ENCODE measurements around the gene NPAS3. TPM values are rescaled to one million over a fixed set of nuclear protein-coding genes. Genes with fewer than 3 reads are reported as not detected.

NPAS3 gene
- total RNA-seq, 1 experiment from 2014 or later: not detected

GRCh38 chr14:33342299-33342974 is 403.8 kb downstream of the NPAS3 start:
- Histone ChIP-seq H3K9me2 (ENCODE audit: insufficient read depth) (no peaks in the 10 kb centered on the region), H4K20me1 (ENCODE audit: insufficient read depth) (no peaks in the 10 kb centered on the region), H2AFZ (ENCODE audit: low read depth, low read length, poor library complexity, severe bottlenecking) (no peak overlapping the region), H3K27ac (ENCODE audit: low read depth, low read length) (no peak overlapping the region), H3K79me2 (ENCODE audit: insufficient read depth, low read length) (no peaks in the 10 kb centered on the region), H3K4me2 (ENCODE audit: low read length) (no peak overlapping the region), H3K9me3 (ENCODE audit: control insufficient read depth in 1 of 2, insufficient read depth in 1 of 2, low read depth in 1 of 2, low read length in 2 of 2) (peaks cover 0 to 3% of the 10 kb centered on the region in 2 experiments; a peak in 1 of 4 replicates), H3K36me3 (ENCODE audit: control insufficient read depth in 1 of 2, insufficient read depth in 2 of 2, low read length in 2 of 2) (no peaks in the 10 kb centered on the region), H3K4me3 (replicated peaks in 1 of 2; ENCODE audit: low read depth in 1 of 2, low read length in 2 of 2) (no peak overlapping the region), H3K27me3 (ENCODE audit: insufficient read depth, low read length) (no peaks in the 10 kb centered on the region), H3K4me1 (ENCODE audit: control insufficient read depth in 1 of 2, insufficient read depth in 2 of 2, low read length in 2 of 2) (no peaks in the 10 kb centered on the region), H3K9ac (ENCODE audit: low read length) (no peak overlapping the region)
- no TSS peak for BruUV-seq (replicated peaks)
- ChIA-PET POLR2A (no interaction called here), RAD21 (ENCODE audit: low non-redundant PET in 1 of 2, low total read pairs in 2 of 2, uncharacterized antibody in 2 of 2, unreplicated experiment in 2 of 2) (no interaction called here), CTCF (no interaction called here)
- intact Hi-C loops (cut with micrococcal nuclease): no loop called here
- TF ChIP-seq POLR2A (IDR thresholded peaks at IDR 0.05; ENCODE audit: borderline replicate concordance, extremely low read depth, insufficient read depth, insufficient read length) (no peak), ATF3 (IDR thresholded peaks at IDR 0.05) (no peak), EZH2phosphoT487 (IDR thresholded peaks at IDR 0.05; ENCODE audit: borderline replicate concordance) (no peak), JUND (IDR thresholded peaks at IDR 0.05) (no peak), CBX3 (IDR thresholded peaks at IDR 0.05; ENCODE audit: low read depth) (no peak), SRF (IDR thresholded peaks at IDR 0.05; ENCODE audit: low read depth) (no peak), TCF7L2 (IDR thresholded peaks at IDR 0.05; ENCODE audit: borderline replicate concordance, extremely low read depth, insufficient read depth, insufficient read length) (no peak), CEBPB (IDR thresholded peaks at IDR 0.05; ENCODE audit: low read depth) (no peak), EZH2 (IDR thresholded peaks at IDR 0.05) (no peak)
- TF ChIP-seq, protein P1, sequence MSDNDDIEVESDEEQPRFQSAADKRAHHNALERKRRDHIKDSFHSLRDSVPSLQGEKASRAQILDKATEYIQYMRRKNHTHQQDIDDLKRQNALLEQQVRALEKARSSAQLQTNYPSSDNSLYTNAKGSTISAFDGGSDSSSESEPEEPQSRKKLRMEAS (IDR thresholded peaks at IDR 0.05): no peak
- TF ChIP-seq, protein P2, sequence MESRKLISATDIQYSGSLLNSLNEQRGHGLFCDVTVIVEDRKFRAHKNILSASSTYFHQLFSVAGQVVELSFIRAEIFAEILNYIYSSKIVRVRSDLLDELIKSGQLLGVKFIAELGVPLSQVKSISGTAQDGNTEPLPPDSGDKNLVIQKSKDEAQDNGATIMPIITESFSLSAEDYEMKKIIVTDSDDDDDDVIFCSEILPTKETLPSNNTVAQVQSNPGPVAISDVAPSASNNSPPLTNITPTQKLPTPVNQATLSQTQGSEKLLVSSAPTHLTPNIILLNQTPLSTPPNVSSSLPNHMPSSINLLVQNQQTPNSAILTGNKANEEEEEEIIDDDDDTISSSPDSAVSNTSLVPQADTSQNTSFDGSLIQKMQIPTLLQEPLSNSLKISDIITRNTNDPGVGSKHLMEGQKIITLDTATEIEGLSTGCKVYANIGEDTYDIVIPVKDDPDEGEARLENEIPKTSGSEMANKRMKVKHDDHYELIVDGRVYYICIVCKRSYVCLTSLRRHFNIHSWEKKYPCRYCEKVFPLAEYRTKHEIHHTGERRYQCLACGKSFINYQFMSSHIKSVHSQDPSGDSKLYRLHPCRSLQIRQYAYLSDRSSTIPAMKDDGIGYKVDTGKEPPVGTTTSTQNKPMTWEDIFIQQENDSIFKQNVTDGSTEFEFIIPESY (IDR thresholded peaks at IDR 0.05; ENCODE audit: extremely low read depth, insufficient replicate concordance, low read length): no peak
- ATAC-seq: no peak
- no peak for DNase-seq (ENCODE audit: low read depth, low spot score)
